Transverse colon (tissue), 4 donors: ENCODE results near the gene LDAF1. TPM values are rescaled to one million over a fixed set of nuclear protein-coding genes. Genes with fewer than 3 reads are reported as not detected.
"Not testable (repeated sequence)": the region's sequence is repeated elsewhere in the genome, so short reads cannot be mapped to it uniquely, and the experiment has no call there.

ENCODE experiments used
- DNase-seq: peaks from one replicate; pipeline ENCODE4 v3.0.0-alpha.2; 2019
- H3K27ac ChIP-seq, 4 donors: fragments of 200-600 bp; sonication (generic); 2 replicates each; pipeline ENCODE4 v1.5.1; 2016 to 2018; ENCODE audit warnings: inconsistent platforms in 4 of 4
- H3K27me3 ChIP-seq: fragments of 200-600 bp; sonication (generic); 2 replicates; pipeline ENCODE4 v1.5.1; 2017; ENCODE audit warnings: inconsistent platforms
- H3K36me3 ChIP-seq, 4 donors: fragments of 200-600 bp; sonication (generic); 2 replicates each; pipeline ENCODE4 v1.5.1; 2017 to 2019; ENCODE audit warnings: inconsistent platforms in 4 of 4
- H3K4me1 ChIP-seq, 4 donors: fragments of 200-600 bp; sonication (generic); 2 replicates each; pipeline ENCODE4 v1.5.1; 2017 to 2020; ENCODE audit warnings: inconsistent platforms in 4 of 4
- H3K4me3 ChIP-seq, 4 donors: fragments of 200-600 bp; sonication (generic); 1 replicate in 1 of 4; 2 replicates in 3 of 4; pipeline versions ENCODE4 v1.5.1 to v1.6.1; 2017 to 2019; ENCODE audit warnings: inconsistent platforms in 4 of 4
- H3K9me3 ChIP-seq, 2 donors: fragments of 200-600 bp; sonication (generic); 2 replicates each; pipeline ENCODE4 v1.5.1; 2017 to 2019; ENCODE audit warnings: inconsistent platforms in 2 of 2
- EP300 ChIP-seq: sonication (generic); formaldehyde crosslinking; IDR thresholded peaks from one replicate; pipeline ENCODE4 v1.6.1; 2017; ENCODE audit warnings: antibody characterized with exemption, low read depth
- POLR2A ChIP-seq: fragments of 450-650 bp; IDR thresholded peaks from one replicate; pipeline ENCODE4 v1.6.1; 2016; ENCODE audit warnings: antibody characterized with exemption, mild to moderate bottlenecking, moderate library complexity
- POLR2AphosphoS5 ChIP-seq, 3 donors: sonication (generic); formaldehyde crosslinking; IDR thresholded peaks; one replicate each; pipeline ENCODE4 v1.6.1; 2016; ENCODE audit warnings: antibody characterized with exemption in 3 of 3
- WGBS, 2 donors: methylation state at CpG; one replicate each; pipeline ENCODE4 v1.1.5; 2018; ENCODE audit warnings: low coverage in 1 of 2; 5-methylcytosine and 5-hydroxymethylcytosine counted together
- in situ Hi-C, 4 donors: fragments of 200-750 bp; cut with MboI; loops; one replicate each; pipeline versions ENCODE4 v1.15.0 to v1.15.1; 2017; ENCODE audit warnings: low sequenced_read_pairs in 3 of 4, low pct_ligation_motif_present in 1 of 4, low pct_unique_long_range_greater_than_20kb in 1 of 4
- intact Hi-C: fragments of 100-400 bp; cut with DNase I; formaldehyde crosslinking; loops from one replicate; pipeline ENCODE4 v1.15.1; 2023; ENCODE audit warnings: low total_unique reads
- total RNA-seq, 4 donors: library from RNA; depleted of rRNA; stranded (reverse); fragments of >200 nt; gene quantifications; one replicate each; pipeline ENCODE4 v1.1.0, GENCODE V29; 2016
- TF ChIP-seq, protein P1 (sequence below), 5 experiments: fragments of 200-600 bp in 3 of 5; fragments of 450-650 bp in 2 of 5; sonication (generic) in 3 of 5; IDR thresholded peaks; 1 replicate in 2 of 5; 2 replicates in 3 of 5; pipeline ENCODE4 v1.5.1; 2016 to 2017; ENCODE audit warnings: antibody characterized with exemption in 5 of 5, inconsistent platforms in 3 of 5, mild to moderate bottlenecking in 2 of 5, moderate library complexity in 1 of 5

LDAF1 gene
- total RNA-seq, 4 donors from 2014 or later: 23.6 to 71.0 (median 59.3) TPM

DNA sequence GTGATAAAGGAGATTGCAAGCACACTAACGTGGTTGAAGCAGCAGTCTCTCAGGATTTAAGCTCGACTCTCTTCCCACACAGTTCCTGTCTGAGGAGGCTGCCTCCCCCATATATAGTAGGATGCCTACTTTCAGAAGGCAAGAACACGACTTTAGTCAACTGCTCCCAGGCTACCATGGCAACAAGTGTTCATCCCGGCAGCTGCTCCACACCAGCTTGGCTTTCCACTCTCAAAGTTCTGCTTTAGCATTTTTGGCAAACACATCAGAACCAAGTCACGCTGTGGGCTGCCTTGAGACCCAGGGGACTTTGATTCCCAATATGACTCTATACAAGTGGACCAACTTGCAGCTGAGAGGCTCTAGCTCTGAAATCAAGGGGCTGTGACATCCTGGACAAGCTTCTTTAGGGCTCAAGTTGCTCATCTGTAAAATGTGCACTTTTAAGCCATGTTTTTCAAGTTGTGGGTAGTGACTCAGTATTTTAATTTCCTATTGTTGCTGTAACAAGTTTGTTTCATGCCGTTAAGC is 36.4 kb downstream of the LDAF1 start:
- intact Hi-C loops (loop anchor here (5.0 to 10.0 kb wide), 2 partner anchors 367 to 1500 kb away; no protein-coding TSS in a partner anchor), in situ Hi-C loops (loop anchor here in 2 of 4 donors (25.0 kb wide), 2 partner anchors 92 to 1117 kb away; partner anchors contain the start of gene CRYM (in 1 of the 2))
- WGBS, 2 donors: 45 to 49% methylated on average over 2 to 6 of the region's 6 CpGs
- H3K4me1 ChIP-seq: peaks cover 0 to 9% (median 3%) of the 10 kb centered on the region in 4 donors
- no peak overlapping the region for H3K27ac ChIP-seq
- H3K4me3 ChIP-seq: no peak overlapping the region
- H3K9me3 ChIP-seq: no peaks in the 10 kb centered on the region
- DNase-seq: no peak
- no peaks in the 10 kb centered on the region for H3K36me3 ChIP-seq
- no peaks in the 10 kb centered on the region for H3K27me3 ChIP-seq
- no peak for TF ChIP-seq POLR2AphosphoS5 (IDR thresholded peaks at IDR 0.05)
- TF ChIP-seq, protein P1, sequence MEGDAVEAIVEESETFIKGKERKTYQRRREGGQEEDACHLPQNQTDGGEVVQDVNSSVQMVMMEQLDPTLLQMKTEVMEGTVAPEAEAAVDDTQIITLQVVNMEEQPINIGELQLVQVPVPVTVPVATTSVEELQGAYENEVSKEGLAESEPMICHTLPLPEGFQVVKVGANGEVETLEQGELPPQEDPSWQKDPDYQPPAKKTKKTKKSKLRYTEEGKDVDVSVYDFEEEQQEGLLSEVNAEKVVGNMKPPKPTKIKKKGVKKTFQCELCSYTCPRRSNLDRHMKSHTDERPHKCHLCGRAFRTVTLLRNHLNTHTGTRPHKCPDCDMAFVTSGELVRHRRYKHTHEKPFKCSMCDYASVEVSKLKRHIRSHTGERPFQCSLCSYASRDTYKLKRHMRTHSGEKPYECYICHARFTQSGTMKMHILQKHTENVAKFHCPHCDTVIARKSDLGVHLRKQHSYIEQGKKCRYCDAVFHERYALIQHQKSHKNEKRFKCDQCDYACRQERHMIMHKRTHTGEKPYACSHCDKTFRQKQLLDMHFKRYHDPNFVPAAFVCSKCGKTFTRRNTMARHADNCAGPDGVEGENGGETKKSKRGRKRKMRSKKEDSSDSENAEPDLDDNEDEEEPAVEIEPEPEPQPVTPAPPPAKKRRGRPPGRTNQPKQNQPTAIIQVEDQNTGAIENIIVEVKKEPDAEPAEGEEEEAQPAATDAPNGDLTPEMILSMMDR (IDR thresholded peaks at IDR 0.05): no peak
- TF ChIP-seq EP300: no peak
- no peak for TF ChIP-seq POLR2A

DNA sequence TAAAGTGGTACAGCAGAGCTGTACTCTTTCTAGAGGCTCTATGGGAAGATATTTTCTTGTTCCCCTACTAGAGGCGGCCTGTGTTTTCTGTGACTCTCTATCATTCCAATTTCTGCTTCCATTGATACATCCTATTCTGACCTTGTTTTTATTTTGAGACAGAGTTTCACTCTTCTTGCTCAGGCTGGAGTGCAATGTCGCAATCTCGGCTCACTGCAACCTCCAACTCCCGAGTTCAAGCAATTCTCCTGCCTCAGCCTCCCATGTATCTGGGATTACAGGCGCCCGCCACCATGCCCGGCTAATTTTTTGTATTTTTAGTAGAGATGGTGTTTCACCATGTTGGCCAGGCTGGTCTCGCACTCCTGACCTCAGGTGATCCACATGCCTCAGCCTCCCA is 36.9 kb downstream of the LDAF1 start:
- not testable (repeated sequence) for H3K9me3 ChIP-seq, H3K4me3 ChIP-seq, DNase-seq, H3K27me3 ChIP-seq, H3K36me3 ChIP-seq, H3K27ac ChIP-seq
- 91 to 97% methylated on average over 8 of the region's 8 CpGs for WGBS, 2 donors
- intact Hi-C loops (loop anchor here (10.0 kb wide), 1 partner anchor 1499 kb away; no protein-coding TSS in a partner anchor), in situ Hi-C loops (loop anchor here in 2 of 4 donors (25.0 kb wide), 2 partner anchors 92 to 1117 kb away; partner anchors contain the start of gene CRYM (in 1 of the 2))
- peaks cover 0 to 14% (median 5%) of the 10 kb centered on the region in 4 donors for H3K4me1 ChIP-seq

DNA sequence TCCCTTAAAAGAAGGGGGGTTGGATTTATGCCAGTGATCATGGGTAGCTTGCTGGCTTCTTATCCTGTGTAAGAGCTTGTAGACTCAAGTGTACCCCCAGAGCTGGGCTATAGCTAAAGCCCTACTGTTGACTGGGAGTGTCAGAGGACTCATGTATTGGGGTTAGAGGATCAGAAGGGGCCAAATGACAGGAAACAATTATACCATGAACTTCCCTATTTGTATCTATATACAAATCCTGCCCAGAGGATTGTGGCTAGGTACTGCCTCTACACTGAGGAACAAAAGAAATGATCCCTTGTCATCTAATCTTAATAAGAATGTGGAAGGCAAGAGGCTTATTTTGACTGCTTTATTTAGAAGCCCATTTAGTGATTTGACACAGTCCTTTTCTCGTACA is 38.6 kb downstream of the LDAF1 start:
- intact Hi-C loops (loop anchor here (10.0 kb wide), 1 partner anchor 1498 kb away; no protein-coding TSS in a partner anchor), in situ Hi-C loops (loop anchor here in 2 of 4 donors (25.0 kb wide), 2 partner anchors 90 to 1115 kb away; partner anchors contain the start of gene CRYM (in 1 of the 2))
- Histone ChIP-seq H3K4me3 (no peak overlapping the region), H3K27me3 (no peaks in the 10 kb centered on the region), H3K36me3 (no peaks in the 10 kb centered on the region), H3K4me1 (peaks cover 0 to 17% (median 10%) of the 10 kb centered on the region in 4 donors), H3K27ac (no peak overlapping the region), H3K9me3 (no peaks in the 10 kb centered on the region)
- TF ChIP-seq, protein P1 (IDR thresholded peaks at IDR 0.05): no peak
- 77% methylated on average over 1 of the region's 1 CpG; no CpG with 5 or more reads in 1 of the 2 donors for WGBS, 2 donors
- DNase-seq: no peak

DNA sequence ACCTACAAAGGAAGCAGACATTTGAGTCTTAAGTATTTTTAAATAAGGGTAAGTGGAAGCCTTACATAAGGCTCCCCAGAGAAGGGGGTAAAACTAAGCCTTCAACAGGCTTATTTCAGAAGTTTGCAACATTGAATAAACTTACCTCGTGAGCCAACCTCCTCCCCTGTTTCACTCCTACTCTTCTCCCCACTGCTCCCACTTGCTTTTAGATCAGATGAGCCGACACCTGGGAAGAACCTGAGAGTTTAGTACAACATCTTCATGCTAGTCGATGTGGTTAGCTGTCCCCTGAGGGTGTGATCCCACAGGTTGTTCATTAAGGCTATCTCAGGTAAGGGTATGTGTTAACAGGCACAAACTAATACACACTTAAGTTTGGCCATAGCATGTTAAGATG is 39.1 kb downstream of the LDAF1 start:
- TF ChIP-seq POLR2AphosphoS5 (IDR thresholded peaks at IDR 0.05) (no peak), POLR2A (no peak), EP300 (no peak)
- TF ChIP-seq, protein P1 (IDR thresholded peaks at IDR 0.05): no peak
- Histone ChIP-seq H3K27ac (no peak overlapping the region), H3K4me3 (no peak overlapping the region), H3K4me1 (peaks cover 0 to 18% (median 10%) of the 10 kb centered on the region in 4 donors), H3K36me3 (no peaks in the 10 kb centered on the region), H3K27me3 (no peaks in the 10 kb centered on the region), H3K9me3 (no peaks in the 10 kb centered on the region)
- in situ Hi-C loops (loop anchor here in 2 of 4 donors (25.0 kb wide), 2 partner anchors 90 to 1115 kb away; partner anchors contain the start of gene CRYM (in 1 of the 2)), intact Hi-C loops (loop anchor here (10.0 kb wide), 1 partner anchor 1497 kb away; no protein-coding TSS in a partner anchor)
- DNase-seq: no peak
- WGBS, 2 donors: 80 to 82% methylated on average over 3 of the region's 3 CpGs
